GM18505 (cell line): ENCODE measurements around the gene EMCN.
"Not testable (repeated sequence)": the region's sequence is repeated elsewhere in the genome, so short reads cannot be mapped to it uniquely, and the experiment has no call there.

Experiments used
- ATAC-seq: cut with Tn5 transposase; IDR thresholded peaks from one replicate; pipeline ENCODE4 v1.9.1; 2021; ENCODE audit not compliant: unreplicated experiment
- POLR2A ChIP-seq: IDR thresholded peaks from 4 replicates; pipeline ENCODE4 v1.6.1; 2011; ENCODE audit warnings: borderline replicate concordance; ENCODE audit not compliant: insufficient read depth, insufficient read length; ENCODE audit errors: extremely low read depth

Gene EMCN

GRCh38 chr4:100466501-100466900 lies 51.3 kb downstream of the EMCN start:
- no peak for TF ChIP-seq POLR2A
- ATAC-seq, result no peak

GRCh38 chr4:100461807-100462605 lies 55.8 kb downstream of the EMCN start:
- no peak for ATAC-seq
- no peak for TF ChIP-seq POLR2A

DNA sequence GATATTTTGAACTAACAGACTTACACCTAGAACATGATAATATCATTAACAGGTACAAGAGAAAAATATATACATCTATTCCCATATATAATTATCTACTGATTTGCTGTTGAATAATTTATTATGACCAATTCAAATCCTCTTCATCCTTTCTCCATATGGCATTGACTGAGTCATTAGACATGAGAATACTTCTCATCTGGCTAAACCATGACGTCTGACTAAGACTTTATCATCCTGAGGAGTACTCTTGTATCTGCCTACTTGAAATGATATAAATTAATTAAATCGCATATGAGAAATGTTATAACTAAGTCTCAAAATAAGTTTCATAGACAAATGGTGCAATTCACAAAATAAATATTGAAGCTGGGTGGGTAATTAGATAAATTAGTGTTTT lies 67.4 kb downstream of the EMCN start:
- TF ChIP-seq POLR2A, result no peak
- no peak for ATAC-seq

GRCh38 chr4:100431416-100431815 lies 86.4 kb downstream of the EMCN start:
- ATAC-seq, result no peak
- no peak for TF ChIP-seq POLR2A

- TF ChIP-seq POLR2A, result no peak
- no peak for ATAC-seq
Observed at GRCh38 chr4:100430451-100430850, 87.4 kb downstream of the EMCN start.

DNA sequence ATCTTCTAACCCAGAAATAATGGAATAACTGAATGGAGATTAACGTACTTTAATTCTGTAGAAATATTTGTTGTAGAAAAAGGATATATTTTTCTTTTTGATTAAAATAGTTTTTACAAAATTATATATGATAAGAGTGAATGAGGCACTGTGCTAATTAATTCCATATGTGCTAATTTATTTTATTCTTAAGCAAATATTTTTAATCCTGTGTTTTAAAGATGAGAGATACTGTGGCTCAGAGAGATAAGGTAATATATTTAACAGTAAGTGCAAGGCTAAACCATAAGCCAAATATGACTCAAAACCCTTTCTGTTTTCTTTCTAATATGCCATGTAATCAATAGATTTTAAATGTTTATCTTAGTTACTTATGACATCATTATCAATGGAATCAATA lies 88.2 kb downstream of the EMCN start:
- no peak for ATAC-seq
- TF ChIP-seq POLR2A, result no peak

GRCh38 chr4:100428051-100428450 lies 89.8 kb downstream of the EMCN start:
- ATAC-seq, result no peak

GRCh38 chr4:100424376-100424775 lies 93.4 kb downstream of the EMCN start:
- TF ChIP-seq POLR2A, result no peak
- ATAC-seq, result no peak

More at GRCh38 chr4:100428051-100428450, 89.8 kb downstream of the EMCN start:
- TF ChIP-seq POLR2A, result no peak

- TF ChIP-seq POLR2A, result no peak
Observed at GRCh38 chr4:100422894-100423293, 94.9 kb downstream of the EMCN start.

GRCh38 chr4:100421361-100421978 lies 96.4 kb downstream of the EMCN start:
- no peak for TF ChIP-seq POLR2A
- no peak for ATAC-seq

More at GRCh38 chr4:100422894-100423293, 94.9 kb downstream of the EMCN start:
- ATAC-seq, result no peak

DNA sequence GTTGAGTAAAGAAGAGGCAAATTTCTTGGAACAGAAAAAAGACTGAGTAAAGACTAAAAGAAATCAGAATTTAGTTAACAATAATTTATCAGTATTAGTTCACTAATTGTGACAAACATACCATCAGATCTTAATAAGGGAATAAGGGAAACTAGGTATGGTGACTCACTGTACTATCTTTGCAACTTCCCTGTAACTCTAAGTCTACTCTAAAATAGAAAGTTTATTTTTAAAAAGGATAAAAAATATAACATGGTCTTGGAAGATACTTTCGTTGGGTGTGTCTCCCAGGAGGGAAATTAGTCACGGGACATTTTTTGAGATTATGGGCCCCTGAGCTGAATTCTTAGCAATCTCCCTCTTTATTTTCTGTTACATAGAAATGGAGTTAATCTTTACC lies 97.3 kb downstream of the EMCN start:
- no peak for TF ChIP-seq POLR2A
- ATAC-seq, result no peak

DNA sequence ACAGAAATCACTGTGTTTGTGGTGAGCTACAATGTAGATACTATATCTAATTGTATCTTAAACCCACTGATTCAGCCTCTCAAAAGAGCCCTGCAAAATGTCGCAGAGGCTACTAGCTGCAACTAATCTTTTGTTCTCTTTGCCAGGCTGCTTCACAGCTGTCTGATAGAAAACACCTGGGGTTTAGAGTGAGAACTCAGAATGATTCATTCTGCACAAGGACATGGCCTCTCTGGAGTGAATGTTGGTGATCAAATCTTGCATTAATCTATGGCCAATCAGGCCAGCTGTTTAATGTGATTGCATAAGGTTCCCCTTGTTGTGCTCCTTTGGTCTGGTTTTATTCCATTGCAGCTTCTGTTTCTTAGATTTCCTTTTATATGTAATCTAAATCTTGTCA lies 100.3 kb downstream of the EMCN start:
- ATAC-seq, result no peak
- no peak for TF ChIP-seq POLR2A

- TF ChIP-seq POLR2A, result no peak
- no peak for ATAC-seq
Observed at GRCh38 chr4:100414016-100414790, 103.6 kb downstream of the EMCN start.

DNA sequence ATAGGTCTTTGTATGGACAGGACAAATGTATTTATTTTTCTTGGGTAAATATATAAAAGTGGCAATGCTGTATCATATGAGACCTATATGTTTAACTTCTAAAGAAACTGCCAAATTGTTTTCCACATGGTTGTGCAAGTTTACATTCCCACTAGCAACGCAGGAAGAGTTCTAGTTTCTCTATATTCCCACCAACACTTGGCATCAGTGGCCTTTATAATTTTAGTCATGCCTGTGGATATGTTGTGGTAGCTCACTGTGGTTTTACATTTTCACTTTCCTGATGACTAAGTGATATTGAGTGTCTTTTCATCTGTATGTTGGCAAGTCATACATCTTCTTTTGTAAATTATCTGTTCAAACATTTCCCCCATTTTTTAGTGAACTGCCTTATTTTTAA lies 126.0 kb downstream of the EMCN start:
- TF ChIP-seq POLR2A, result no peak
- ATAC-seq, result no peak

DNA sequence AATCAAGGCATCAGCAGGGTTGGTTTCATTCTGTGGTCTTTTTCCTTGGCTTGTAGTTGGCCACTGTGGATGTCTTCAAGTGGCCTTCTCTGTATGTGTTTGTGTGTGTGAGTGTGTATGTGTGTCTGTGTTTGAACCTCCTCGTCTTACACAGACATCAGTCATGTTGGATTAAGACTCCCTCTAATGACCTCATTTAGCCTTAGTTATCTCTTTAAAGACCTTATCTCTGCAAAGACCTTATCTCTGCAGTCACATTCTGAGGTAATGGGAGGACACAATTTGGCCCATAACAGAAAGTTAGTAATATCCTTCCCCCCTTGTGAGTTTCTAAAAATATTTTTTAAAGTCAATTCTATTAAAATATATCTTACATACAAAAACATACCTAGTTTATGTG lies 126.7 kb downstream of the EMCN start:
- TF ChIP-seq POLR2A, result no peak
- ATAC-seq, result no peak

- ATAC-seq, result no peak
- no peak for TF ChIP-seq POLR2A
Observed at GRCh38 chr4:100386270-100386669, 131.6 kb downstream of the EMCN start.

- ATAC-seq, result not testable (repeated sequence)
Observed at GRCh38 chr4:100380401-100380800, 137.4 kb downstream of the EMCN start.
